Stimulated activated CD4-positive, alpha-beta T cell treated with anti-CD3 and anti-CD28 coated beads, Interleukin-4, amount 100 ng/mL, for 24 hours (primary cell): ENCODE measurements around the gene WWTR1.

Source experiments
- DNase-seq: peaks from one replicate; pipeline ENCODE4 v3.0.0-alpha.2; 2020

The WWTR1 gene

DNA sequence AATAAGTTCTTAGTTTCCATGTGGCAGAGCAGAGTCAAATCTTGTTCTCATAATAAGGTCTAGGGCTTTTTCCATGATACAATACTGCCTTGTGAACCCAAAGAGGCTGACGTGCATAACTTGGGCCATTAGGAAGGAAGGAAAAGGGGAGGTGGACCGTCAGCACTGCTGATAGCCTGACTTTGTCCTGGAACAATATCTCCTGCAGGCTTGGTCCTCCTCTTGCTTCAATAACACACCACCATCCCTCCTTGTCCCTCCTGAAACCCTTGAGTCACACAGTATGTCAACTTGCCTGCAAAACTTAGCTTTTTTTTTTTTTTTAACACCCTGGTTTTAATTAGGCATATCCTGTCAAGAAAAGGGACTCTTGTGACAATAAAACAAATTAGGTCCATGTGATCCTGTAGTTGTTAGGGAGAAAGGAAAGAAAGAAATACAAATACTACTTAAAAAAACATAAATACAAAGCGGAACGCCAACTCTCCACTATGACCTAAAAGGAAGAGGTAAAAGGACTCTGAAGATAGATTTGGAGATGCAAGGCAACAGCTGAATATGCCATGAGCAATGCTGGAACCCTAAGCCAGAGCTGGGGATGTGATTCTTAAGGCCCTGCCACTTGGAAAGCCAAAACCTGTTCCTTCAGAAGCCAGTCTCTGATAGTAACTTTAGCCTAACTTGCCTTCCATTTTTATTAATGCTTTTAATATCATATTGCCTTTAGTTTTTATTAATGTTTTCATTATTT is 67.0 kb downstream of the WWTR1 start:
- DNase-seq, result no peak

DNA sequence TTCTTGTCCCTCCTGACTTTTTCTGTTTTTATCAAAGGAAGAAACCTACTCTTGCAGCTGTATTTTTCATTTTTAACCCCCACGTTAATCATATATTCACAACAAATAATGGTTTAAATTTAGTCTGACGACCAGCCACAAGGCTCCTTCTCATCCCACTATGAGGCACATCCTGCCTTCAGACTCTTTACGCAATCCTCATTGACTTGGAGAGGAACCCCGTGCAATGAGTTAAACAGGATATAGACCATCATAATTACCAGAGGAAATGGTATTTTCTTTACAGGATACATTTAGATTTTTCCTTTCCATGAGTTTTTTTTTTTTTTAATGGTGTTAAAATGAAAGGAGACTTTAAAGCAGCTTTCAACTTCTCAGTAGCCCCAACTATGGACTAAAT is 68.5 kb downstream of the WWTR1 start:
- DNase-seq, result no peak

- no peak for DNase-seq
These were observed 68.9 kb downstream of the WWTR1 start for GRCh38 chr3:149588909-149589308.

- DNase-seq, result no peak
These were observed 70.4 kb downstream of the WWTR1 start for GRCh38 chr3:149587383-149587782.

- DNase-seq, result no peak
These were observed 71.0 kb downstream of the WWTR1 start for GRCh38 chr3:149586871-149587270.

DNA sequence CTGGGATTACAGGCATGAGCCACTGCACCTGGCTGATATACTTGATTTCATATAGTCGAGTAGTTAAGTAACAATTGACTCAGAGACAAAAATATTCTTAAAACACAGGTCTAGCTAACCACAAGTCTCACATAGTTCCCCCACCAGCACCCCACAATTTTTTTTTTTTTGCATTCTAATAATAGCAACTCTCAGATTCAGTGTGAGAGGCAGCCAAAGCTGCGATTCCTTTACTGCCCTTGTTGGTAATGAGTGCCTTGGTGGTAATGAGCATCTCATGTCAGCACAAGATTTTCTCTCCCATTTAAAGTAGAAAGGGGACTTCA is 72.5 kb downstream of the WWTR1 start:
- no peak for DNase-seq

DNA sequence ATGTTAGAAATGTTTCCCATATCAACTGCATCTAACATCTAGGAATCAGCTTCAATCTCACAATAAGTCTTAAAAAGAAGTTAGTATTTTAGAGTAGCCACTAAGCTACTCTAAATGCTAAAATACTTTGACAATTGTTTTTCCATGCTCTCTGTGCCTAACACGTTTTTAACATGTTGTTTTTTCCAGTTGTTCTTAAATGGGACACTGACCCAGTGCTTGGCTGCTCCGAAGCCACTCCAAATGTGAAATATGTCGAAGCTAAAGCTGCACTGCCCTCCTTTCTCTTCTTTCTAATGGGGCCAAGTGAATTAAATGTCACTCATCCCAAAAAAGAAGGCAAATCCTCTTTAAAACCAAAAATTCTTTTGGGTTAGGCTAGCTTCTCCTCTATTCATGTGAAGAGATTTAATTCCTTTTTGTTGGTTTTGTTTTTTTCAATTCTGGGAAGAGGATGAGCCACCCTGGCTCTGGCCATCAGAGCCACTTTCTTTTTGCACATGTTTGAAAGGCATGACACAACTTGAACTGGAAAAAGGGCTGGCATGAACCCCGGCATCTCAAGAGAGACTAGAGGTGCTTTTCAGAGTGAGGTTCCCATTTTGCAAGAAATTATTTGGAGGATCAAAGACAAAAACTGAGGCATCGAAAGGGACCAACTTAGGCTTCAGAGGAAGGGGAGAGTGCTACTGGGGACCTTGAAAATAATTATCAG is 73.7 kb downstream of the WWTR1 start:
- no peak for DNase-seq

GRCh38 chr3:149582395-149582794 is 75.4 kb downstream of the WWTR1 start:
- DNase-seq, result no peak

- no peak for DNase-seq
These were observed 76.0 kb downstream of the WWTR1 start for GRCh38 chr3:149581681-149582370.

DNA sequence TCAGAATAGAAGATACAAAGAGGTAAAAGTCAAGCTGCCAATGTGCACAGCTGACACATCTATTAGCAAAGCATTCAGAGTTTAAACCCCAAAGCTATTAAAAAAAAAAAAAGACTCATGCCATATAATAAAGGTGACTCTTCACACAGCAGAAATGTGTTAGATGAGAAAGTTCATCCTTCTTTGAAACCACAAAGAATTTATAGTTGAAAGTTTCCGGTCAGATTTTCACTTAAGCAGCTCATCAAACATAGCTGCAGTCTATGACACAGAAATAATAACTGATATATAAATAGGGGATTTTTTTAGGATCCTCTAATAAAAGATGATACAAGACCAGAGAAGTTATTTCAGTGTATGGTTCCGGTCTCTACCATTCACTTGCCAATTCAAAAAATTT is 76.6 kb downstream of the WWTR1 start:
- no peak for DNase-seq

DNA sequence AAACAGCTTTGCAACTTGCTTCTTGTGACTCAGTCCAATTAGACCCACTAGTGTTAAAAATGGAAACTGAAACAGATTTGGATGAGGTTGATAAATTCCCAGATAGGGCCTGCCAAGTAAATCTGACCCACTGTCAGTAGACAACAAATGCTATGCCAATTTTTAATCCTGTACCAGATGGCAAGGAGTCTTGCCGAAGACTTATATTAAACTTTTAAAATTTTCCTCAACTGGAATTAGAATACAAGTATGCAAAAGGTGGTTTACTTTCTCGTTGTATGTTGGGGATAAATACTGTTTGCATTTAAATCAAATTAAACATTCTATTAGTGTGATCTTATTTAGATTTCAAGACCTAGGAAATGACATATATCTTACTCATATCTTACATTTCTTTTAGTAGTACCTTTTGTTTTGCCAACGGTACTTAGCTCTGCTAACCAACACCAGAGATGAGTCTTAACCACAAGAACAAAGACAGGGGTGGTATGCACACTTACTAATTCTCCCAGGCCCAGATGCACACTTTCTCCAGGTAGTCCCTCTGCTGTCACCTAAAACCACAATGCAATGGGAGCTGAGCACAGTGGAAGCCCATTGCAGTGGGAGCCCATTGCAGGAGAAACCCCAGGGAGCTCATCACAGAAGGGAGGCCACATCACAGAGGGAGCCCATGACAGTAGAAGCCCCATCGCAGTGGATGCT is 77.8 kb downstream of the WWTR1 start:
- no peak for DNase-seq

- DNase-seq, result no peak
These were observed 78.7 kb downstream of the WWTR1 start for GRCh38 chr3:149579161-149579560.

GRCh38 chr3:149577801-149578200 is 80.0 kb downstream of the WWTR1 start:
- no peak for DNase-seq

DNA sequence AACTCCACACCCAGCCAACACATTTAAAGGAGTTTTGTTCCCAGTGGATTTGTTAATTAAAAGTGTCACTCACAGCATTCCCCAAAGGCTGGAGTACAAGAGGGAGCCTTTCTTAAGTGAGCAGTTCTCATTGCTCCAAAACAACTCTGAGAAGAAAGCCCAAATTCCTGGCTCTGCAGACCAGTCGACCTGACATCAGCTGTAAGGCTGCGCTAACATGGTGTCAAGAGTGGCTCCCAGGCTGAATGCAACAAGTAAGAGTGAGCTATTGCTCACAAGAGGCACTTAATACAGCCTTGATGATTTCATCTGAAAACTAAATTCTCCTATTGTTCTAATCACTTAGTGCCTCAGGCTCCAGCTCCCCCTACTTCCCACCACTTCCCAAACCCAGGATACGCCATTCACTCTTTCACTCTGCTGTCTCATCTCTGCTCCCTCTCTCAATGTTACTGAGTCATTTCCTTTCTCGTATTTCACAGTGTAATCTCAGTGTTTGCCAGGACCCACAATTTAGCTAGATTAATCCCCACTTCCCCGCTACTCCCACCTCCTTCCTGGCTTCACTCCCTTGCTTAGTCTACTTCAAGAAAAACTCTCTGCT is 81.8 kb downstream of the WWTR1 start:
- DNase-seq, result no peak

DNA sequence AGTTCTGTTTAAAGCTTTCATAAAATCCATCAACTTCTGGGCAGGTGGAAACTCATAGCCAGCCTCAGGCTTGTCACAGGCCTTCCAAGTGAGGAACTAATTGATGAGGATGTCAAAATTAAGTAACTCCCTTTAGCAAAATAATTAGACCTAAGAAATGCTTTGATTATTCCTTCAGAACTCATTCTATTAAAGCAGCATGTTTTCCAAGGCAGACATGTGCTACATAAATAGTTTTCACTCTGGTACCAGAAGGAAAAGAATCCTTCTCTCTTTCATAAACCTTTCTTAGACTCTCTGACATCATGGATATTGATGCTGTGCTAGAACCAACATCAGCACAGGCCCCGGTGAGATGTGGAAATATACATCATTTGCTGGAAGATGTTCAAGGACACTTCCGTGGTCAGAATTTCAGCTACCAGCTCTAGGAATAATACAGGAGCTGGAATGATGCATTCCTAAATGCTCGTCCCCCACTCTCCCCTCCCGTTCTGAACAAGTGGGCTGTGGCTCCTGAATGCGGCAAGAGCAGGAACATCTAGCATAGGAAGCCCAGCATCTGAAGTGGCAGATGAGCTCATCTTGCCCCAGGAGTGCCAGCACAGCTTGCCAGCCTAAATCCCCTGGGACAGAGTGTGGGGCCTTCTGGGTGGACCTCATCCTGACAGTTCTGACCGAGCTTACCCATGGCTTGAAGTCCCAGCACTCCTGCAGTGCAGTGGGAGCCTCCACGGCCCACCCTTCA is 82.4 kb downstream of the WWTR1 start:
- DNase-seq, result no peak

DNA sequence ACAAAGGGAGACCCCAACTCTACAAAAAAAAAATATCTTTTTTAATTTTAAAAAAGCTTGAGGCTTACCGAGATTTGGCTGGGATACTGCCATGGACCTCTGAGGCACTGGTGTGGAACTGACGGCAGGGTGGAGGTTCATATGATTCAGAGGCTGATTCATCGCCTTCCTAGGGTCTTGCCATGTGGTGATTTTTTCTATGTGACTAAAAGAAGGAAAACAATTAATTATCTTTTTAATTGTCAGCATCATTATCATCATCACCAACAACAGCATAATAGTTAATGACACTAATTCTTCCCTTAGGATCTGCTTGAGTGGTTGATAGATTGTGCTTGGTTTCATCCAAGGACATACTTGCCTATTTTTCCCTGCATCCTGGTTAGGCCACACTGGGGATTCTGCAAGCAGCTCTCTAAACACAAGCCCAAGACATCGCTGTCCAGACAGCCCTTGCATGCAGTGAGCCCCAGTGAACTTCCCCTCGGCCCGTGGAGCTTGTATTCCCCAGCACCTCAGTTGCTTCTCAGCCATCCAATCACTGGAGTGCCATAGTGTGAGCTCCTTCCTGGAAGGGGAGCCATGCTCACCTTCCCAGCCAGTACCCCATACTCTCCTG is 84.9 kb downstream of the WWTR1 start:
- DNase-seq, result no peak

- DNase-seq, result no peak
These were observed 86.4 kb downstream of the WWTR1 start for GRCh38 chr3:149571381-149571780.

DNA sequence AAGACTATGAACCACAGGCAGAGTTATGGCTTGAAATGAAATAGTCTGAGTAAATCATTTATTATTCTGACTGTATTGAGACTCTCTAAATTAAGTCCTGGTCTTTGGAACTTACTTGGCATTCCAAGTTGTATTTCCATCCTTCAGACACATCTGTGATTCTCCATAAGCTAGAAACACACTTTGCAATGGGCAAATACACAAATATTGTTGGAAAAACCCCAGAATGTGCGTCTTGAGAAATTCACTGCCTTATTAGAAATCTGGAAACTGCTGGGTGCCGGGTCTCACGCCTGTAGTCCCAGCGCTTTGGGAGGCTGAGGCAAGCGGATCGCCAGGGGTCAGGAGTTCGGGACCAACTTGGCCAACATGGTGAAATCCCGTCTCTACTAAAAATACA is 87.8 kb downstream of the WWTR1 start:
- DNase-seq, result no peak

DNA sequence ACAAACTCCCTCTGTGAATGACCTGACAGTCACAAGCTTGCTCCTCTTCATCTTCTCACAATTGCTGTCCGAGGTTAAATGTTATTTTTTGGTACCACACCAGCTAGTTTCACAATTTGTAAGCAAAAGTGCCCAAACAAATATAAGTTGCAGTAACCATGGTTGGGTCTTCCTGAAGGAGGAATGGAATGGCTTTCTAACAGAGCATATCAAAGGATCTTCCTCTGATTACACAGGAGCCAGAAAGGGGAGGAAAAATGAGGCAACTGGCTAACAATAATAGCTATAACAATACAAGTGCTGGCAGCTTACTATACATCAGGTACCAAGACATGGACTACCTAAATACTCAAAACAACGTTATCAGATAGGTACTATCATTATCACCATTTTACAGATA is 90.4 kb downstream of the WWTR1 start:
- DNase-seq, result no peak

DNA sequence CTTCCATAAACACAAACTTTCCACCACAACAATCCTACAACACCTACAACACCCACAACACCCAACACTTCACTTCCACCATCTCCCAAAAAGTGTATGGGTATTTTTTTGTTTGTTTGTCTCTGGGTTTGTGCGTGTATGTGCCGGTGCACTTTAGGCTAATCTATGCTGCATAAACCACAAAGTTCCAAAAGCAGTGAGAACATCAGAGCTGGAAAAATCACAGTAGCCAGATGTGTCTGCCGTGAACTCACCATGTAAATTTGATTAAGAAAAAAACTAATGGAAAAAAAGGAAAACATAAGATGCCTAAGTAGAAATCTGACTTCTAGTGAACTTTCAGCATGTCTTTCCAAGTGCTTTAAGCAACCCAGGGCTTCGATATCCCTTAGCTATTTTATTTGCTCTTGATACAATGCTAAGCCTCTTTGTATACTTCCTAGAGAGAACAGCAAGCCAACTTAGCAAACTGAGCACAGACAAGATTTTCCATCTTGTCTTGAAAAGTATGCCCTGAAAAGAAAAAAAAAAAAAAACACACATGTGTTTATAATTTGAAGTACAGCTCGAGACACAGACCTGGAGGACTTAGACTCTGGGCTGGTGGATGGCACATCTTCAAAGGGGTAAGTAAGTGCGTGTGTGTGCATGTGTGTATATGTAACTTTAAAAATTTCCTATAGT is 91.4 kb downstream of the WWTR1 start:
- no peak for DNase-seq

- no peak for DNase-seq
These were observed 93.7 kb downstream of the WWTR1 start for GRCh38 chr3:149564079-149564478.
